ENCODE results near the gene HTT-AS. TPM values are rescaled to one million over a fixed set of nuclear protein-coding genes. Genes with fewer than 3 reads are reported as not detected.
"Not testable (repeated sequence)": the region's sequence is repeated elsewhere in the genome, so short reads cannot be mapped to it uniquely, and the experiment has no call there.

HTT-AS gene
- total and polyA plus RNA-seq, 4 experiments from 2014 or later: not detected

DNA sequence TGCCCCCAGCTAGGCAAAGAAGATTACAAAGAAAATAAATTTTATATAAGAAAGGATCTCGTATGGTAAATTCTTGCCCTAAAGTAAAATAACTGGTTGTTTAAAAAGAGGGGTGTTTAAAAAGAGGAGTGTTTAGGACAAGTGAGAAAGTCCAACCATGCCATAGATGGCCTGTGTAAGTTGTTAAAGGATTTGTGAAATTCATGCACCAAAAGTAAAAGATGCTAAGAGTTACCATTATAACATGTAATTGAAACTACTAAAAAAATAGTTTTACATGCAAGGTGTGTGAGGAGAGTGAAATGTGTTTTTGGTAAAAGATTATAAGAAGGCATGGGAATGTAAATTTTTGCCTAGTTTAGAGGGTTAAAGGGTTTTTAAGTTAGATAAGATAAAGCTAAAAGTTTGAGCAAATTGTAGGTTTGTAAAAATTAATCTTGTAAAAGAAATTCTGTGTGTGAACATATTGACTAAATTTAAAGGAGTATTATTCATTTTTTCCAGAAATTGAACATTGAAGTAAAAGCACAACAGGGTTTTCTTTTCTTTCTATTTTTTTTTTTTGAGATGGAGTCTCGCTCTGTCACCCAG, 20.1 kb downstream of the HTT-AS start:
- no peak overlapping the region for H3K27ac ChIP-seq (ENCODE audit: low read depth, low read length)
- no peak for DNase-seq
- Mint-ChIP-seq H3K27me3 (peaks cover 0 to 1% of the 10 kb centered on the region in 2 donors), H3K27ac (no peak overlapping the region), H3K4me3 (no peak overlapping the region), H3K36me3 (peaks cover 3 to 16% of the 10 kb centered on the region in 2 donors), H3K4me1 (no peaks in the 10 kb centered on the region), H3K9me3 (peaks cover 0 to 20% (median 14%) of the 10 kb centered on the region in 8 donors)
- POLR2A ChIA-PET (ENCODE audit: partially characterized antibody): no interaction called here
- H3K36me3 ChIP-seq (ENCODE audit: insufficient read depth, low read length): no peaks in the 10 kb centered on the region
- no peaks in the 10 kb centered on the region for H3K4me1 ChIP-seq (ENCODE audit: insufficient read depth, low read length)
- intact Hi-C loops (cut with micrococcal nuclease): no loop called here
- CTCF ChIA-PET (ENCODE audit: partially characterized antibody): no interaction called here
- no peaks in the 10 kb centered on the region for H3K27me3 ChIP-seq (ENCODE audit: insufficient read depth, low read length)
- H3K9me3 ChIP-seq (ENCODE audit: control insufficient read depth in 1 of 2, low read length in 2 of 2): no peaks in the 10 kb centered on the region
- no peak overlapping the region for H3K4me3 ChIP-seq (ENCODE audit: low read length in 2 of 2)

GRCh38 chr4:3051141-3051897, 23.0 kb downstream of the HTT-AS start:
- H3K4me3 ChIP-seq (ENCODE audit: low read length in 2 of 2); H3K4me3 Mint-ChIP-seq; POLR2A ChIA-PET (ENCODE audit: partially characterized antibody); H3K27ac ChIP-seq (ENCODE audit: low read depth, low read length); H3K36me3 ChIP-seq (ENCODE audit: insufficient read depth, low read length); H3K36me3 Mint-ChIP-seq; intact Hi-C loops (cut with micrococcal nuclease); H3K27me3 Mint-ChIP-seq; H3K4me1 ChIP-seq (ENCODE audit: insufficient read depth, low read length); H3K27me3 ChIP-seq (ENCODE audit: insufficient read depth, low read length); H3K27ac Mint-ChIP-seq; DNase-seq; H3K9me3 ChIP-seq (ENCODE audit: control insufficient read depth in 1 of 2, low read length in 2 of 2); CTCF ChIA-PET (ENCODE audit: partially characterized antibody): not testable (repeated sequence)
- Mint-ChIP-seq H3K4me1 (peaks cover 6 to 16% (median 8%) of the 10 kb centered on the region in 4 donors), H3K9me3 (peaks cover 0 to 15% (median 9%) of the 10 kb centered on the region in 8 donors)

DNA sequence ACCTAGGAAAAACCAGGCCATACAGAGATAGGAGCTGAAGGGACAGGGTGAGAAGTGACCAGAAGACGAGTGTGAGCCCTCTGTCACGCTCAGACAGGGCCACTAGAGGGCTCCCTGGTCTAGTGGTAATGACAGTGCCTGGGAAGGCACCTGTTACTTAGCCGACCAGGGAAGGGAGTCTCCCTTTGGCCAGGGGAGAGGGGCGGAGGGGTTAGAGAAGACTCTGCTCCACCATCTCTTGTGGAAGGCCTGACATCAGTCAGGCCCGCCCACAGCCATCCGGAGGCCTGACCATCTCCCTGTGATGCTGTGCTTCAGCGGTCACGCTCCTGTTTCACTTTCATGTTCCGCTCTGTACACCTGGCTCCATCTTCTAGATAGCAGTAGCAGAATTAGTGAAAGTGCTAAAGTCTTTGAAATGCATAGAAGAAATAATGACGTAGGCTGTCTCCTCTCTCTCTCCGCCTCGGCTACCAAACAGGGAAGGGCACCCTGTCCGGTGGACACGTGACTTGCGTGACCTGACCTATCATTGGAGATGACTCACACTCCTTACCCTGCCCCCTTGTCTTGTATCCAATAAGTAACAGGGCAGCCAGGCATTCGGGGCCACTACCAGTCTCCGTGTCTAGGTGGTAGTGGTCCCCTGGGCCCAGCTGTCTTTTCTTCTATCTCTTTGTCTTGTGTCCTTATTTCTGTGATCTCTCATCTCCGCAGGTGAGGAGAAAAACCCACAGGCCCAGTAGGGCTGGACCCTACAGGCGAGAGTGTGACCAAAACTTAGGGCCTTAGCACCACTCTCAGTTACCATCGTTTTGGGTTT, 26.7 kb downstream of the HTT-AS start:
- no peaks in the 10 kb centered on the region for H3K27me3 ChIP-seq (ENCODE audit: insufficient read depth, low read length)
- H3K9me3 Mint-ChIP-seq: peaks cover 0 to 6% (median 5%) of the 10 kb centered on the region in 8 donors
- H3K4me3 Mint-ChIP-seq: peak overlapping the region; percentile 81 to 93 (median 88)
- H3K27me3 Mint-ChIP-seq: no peaks in the 10 kb centered on the region
- H3K4me3 ChIP-seq (ENCODE audit: low read length in 2 of 2): peak overlapping the region; percentile 42 to 87
- POLR2A ChIA-PET (ENCODE audit: partially characterized antibody): interaction anchor here (0.7 to 1.3 kb wide), 2 partner anchors 27 to 206 kb away, joined by 3 read pairs; partner anchors contain the start of gene HTT
- H3K27ac Mint-ChIP-seq: peak overlapping the region; percentile 82 to 98 (median 94)
- intact Hi-C loops (cut with micrococcal nuclease): loop anchor here (1.0 to 5.0 kb wide), 3 partner anchors 27 to 85 kb away; partner anchors contain the start of genes GRK4, HTT, HTT-AS and NOP14
- peaks cover 27% of the 10 kb centered on the region for H3K4me1 ChIP-seq (ENCODE audit: insufficient read depth, low read length)
- no peaks in the 10 kb centered on the region for H3K9me3 ChIP-seq (ENCODE audit: control insufficient read depth in 1 of 2, low read length in 2 of 2)
- no peaks in the 10 kb centered on the region for H3K36me3 ChIP-seq (ENCODE audit: insufficient read depth, low read length)
- H3K4me1 Mint-ChIP-seq: peaks cover 20 to 42% (median 24%) of the 10 kb centered on the region in 4 donors
- H3K27ac ChIP-seq (ENCODE audit: low read depth, low read length): peak overlapping the region; percentile 56
- H3K36me3 Mint-ChIP-seq: peaks cover 3 to 6% of the 10 kb centered on the region in 2 donors
- DNase-seq: peak; percentile 76 to 93 (median 82)
- CTCF ChIA-PET (ENCODE audit: partially characterized antibody): interaction anchor here (1.2 kb wide), 1 partner anchor 24 kb away, joined by 5 read pairs; no protein-coding TSS in a partner anchor

DNA sequence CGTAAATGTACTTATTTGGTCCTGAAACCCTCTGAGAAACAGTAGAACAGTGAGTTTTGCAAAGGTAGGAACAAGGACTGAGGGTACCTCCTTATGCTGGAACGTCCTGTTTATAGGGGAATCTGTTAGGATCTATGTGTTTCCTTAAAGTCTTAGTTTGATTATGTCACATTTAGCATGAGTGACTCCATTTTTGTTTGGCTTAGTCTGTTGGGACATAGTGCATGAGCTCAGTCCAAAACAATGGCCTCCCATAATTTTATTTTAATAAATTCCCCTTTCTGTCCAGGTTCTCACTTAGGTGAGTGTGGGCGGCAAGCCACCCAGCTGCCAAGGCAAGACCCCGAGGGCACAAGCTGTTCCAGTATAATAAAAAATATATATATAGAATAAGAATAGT, 27.7 kb downstream of the HTT-AS start:
- Mint-ChIP-seq H3K4me3 (peak overlapping the region in 3 of 8 donors; percentile 36 to 85 (median 54)), H3K27me3 (no peaks in the 10 kb centered on the region), H3K9me3 (peaks cover 0 to 6% (median 5%) of the 10 kb centered on the region in 8 donors), H3K27ac (peak overlapping the region in 4 of 7 donors; percentile 51 to 97 (median 71)), H3K4me1 (peaks cover 20 to 53% (median 32%) of the 10 kb centered on the region in 4 donors), H3K36me3 (peaks cover 3 to 10% of the 10 kb centered on the region in 2 donors)
- H3K36me3 ChIP-seq (ENCODE audit: insufficient read depth, low read length): no peaks in the 10 kb centered on the region
- H3K27me3 ChIP-seq (ENCODE audit: insufficient read depth, low read length): no peaks in the 10 kb centered on the region
- no peak overlapping the region for H3K27ac ChIP-seq (ENCODE audit: low read depth, low read length)
- intact Hi-C loops (cut with micrococcal nuclease): loop anchor here (1.0 to 5.0 kb wide), 3 partner anchors 28 to 84 kb away; partner anchors contain the start of genes GRK4, HTT, HTT-AS and NOP14
- ChIA-PET CTCF (ENCODE audit: partially characterized antibody) (interaction anchor here (0.9 to 2.5 kb wide), 5 partner anchors 10 to 283 kb away, joined by 3 to 8 read pairs (median 5); no protein-coding TSS in a partner anchor), POLR2A (ENCODE audit: partially characterized antibody) (no interaction called here)
- H3K9me3 ChIP-seq (ENCODE audit: control insufficient read depth in 1 of 2, low read length in 2 of 2): no peaks in the 10 kb centered on the region
- no peak overlapping the region for H3K4me3 ChIP-seq (ENCODE audit: low read length in 2 of 2)
- DNase-seq: no peak
- peaks cover 35% of the 10 kb centered on the region for H3K4me1 ChIP-seq (ENCODE audit: insufficient read depth, low read length)

DNA sequence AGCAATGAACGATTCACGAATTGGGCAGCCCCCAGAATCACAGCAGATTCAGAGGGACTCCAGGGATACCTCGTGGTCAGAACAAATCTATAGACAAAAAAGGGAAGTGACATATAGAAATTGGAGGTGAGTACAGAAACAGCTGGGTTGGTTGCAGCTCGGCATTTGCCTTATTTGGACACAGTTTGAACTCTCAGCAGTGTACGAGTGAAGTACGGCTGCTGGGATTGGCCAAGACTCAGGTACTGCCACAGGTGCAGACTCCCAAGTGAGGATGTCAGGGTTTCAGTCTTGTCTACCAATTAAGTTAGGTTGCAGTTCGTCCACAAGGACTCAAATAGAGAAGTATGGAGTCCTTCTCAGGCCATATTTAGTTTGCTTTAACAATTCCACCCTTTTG, 28.2 kb downstream of the HTT-AS start:
- DNase-seq: no peak
- Histone ChIP-seq H3K9me3 (ENCODE audit: control insufficient read depth in 1 of 2, low read length in 2 of 2) (no peaks in the 10 kb centered on the region), H3K36me3 (ENCODE audit: insufficient read depth, low read length) (no peaks in the 10 kb centered on the region), H3K4me3 (ENCODE audit: low read length in 2 of 2) (no peak overlapping the region), H3K27ac (ENCODE audit: low read depth, low read length) (no peak overlapping the region), H3K4me1 (ENCODE audit: insufficient read depth, low read length) (peaks cover 36% of the 10 kb centered on the region), H3K27me3 (ENCODE audit: insufficient read depth, low read length) (no peaks in the 10 kb centered on the region)
- Mint-ChIP-seq H3K36me3 (peaks cover 3 to 10% of the 10 kb centered on the region in 2 donors), H3K4me1 (peaks cover 20 to 58% (median 36%) of the 10 kb centered on the region in 4 donors), H3K27ac (peak overlapping the region in 6 of 7 donors; percentile 94 to 99 (median 96)), H3K27me3 (no peaks in the 10 kb centered on the region), H3K9me3 (peaks cover 0 to 6% (median 5%) of the 10 kb centered on the region in 8 donors), H3K4me3 (peak overlapping the region in 2 of 8 donors; percentile 4 to 61)
- CTCF ChIA-PET (ENCODE audit: partially characterized antibody): interaction anchor here (0.9 to 2.5 kb wide), 6 partner anchors 9 to 283 kb away, joined by 3 to 8 read pairs (median 4); no protein-coding TSS in a partner anchor
- intact Hi-C loops (cut with micrococcal nuclease): loop anchor here (5.0 kb wide), 1 partner anchor 84 kb away; the partner anchor contains the start of genes GRK4 and NOP14
- POLR2A ChIA-PET (ENCODE audit: partially characterized antibody): no interaction called here

DNA sequence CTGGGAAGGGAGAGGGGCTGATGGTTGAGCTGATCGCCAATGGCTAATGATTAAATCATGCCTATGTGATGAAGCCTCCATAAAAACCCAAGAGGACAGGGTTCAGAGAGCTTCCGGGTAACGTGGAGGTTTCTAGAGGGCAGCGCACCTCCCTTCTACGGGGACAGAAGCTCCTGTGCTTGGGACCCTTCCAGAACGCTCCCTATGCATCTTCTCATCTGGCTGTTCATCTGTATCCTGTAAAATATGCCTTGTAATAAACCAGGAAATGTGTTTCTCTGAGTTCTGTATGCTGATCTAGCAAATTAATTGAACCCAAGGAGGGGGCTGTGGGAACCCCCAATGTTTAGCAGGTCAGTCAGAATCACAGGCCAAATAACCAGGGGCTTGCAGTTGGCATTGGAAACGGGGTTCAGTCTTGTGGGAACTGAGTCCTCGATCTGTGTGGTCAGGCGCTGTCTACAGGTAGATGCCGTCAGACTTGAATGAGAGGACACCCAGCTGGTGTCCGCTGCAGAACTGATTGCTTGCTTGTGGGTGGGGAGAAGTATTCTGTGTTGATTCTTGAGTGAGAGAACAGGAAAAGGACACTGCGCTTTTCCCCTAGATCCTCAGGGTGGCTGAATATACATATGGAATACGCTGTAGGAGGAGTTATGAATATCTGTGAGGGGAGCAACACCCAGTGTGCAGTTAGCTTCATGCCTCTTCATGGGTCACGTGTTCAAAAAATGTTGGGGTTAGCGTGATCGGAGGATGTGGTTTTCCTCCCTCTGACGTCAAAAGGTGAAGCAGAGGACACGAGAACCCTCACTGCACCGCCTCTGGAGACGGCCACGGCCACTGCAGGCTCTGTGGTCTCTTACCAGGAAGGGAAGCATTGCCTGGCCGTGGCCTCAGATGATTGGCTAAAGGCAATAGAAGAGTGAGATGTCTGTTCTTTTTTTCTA, 29.2 kb downstream of the HTT-AS start:
- H3K36me3 ChIP-seq (ENCODE audit: insufficient read depth, low read length): no peaks in the 10 kb centered on the region
- Mint-ChIP-seq H3K27ac (peak overlapping the region; percentile 94 to 99 (median 96)), H3K4me1 (peaks cover 21 to 60% (median 37%) of the 10 kb centered on the region in 4 donors), H3K9me3 (peaks cover 0 to 6% (median 5%) of the 10 kb centered on the region in 8 donors), H3K27me3 (no peaks in the 10 kb centered on the region), H3K36me3 (peaks cover 3 to 10% of the 10 kb centered on the region in 2 donors), H3K4me3 (peak overlapping the region; percentile 46 to 86 (median 74))
- DNase-seq: peak; percentile 83 to 91 (median 85)
- H3K9me3 ChIP-seq (ENCODE audit: control insufficient read depth in 1 of 2, low read length in 2 of 2): no peaks in the 10 kb centered on the region
- no peaks in the 10 kb centered on the region for H3K27me3 ChIP-seq (ENCODE audit: insufficient read depth, low read length)
- ChIA-PET POLR2A (ENCODE audit: partially characterized antibody) (interaction anchor here (1.2 to 1.3 kb wide), 2 partner anchors 29 to 110 kb away, joined by 3 to 4 read pairs; partner anchors contain the start of genes HTT and HTT-AS), CTCF (ENCODE audit: partially characterized antibody) (interaction anchor here (1.1 to 2.5 kb wide), 6 partner anchors 8 to 282 kb away, joined by 3 to 8 read pairs (median 4); no protein-coding TSS in a partner anchor)
- peak overlapping the region in 1 of 2 donors; percentile 9 for H3K4me3 ChIP-seq (ENCODE audit: low read length in 2 of 2)
- H3K27ac ChIP-seq (ENCODE audit: low read depth, low read length): no peak overlapping the region
- intact Hi-C loops (cut with micrococcal nuclease): loop anchor here (5.0 kb wide), 1 partner anchor 83 kb away; the partner anchor contains the start of genes GRK4 and NOP14
- peaks cover 42% of the 10 kb centered on the region for H3K4me1 ChIP-seq (ENCODE audit: insufficient read depth, low read length)
